HFFc6 (cell line): ENCODE data around the gene GOLGA1. TPM values are rescaled to one million over a fixed set of nuclear protein-coding genes. Genes with fewer than 3 reads are reported as not detected.

Experiments
- DNase-seq: peaks from one replicate; pipeline ENCODE4 v3.0.0-alpha.2; 2018
- H3K27ac Mint-ChIP-seq: 2 replicates; pipeline ENCODE4 v1.8.0; 2020; ENCODE audit warnings: mild to moderate bottlenecking, mixed read lengths
- H3K27me3 Mint-ChIP-seq: 2 replicates; pipeline ENCODE4 v1.8.0; 2021; ENCODE audit warnings: mild to moderate bottlenecking, moderate library complexity, mixed read lengths; ENCODE audit not compliant: insufficient read depth
- H3K36me3 Mint-ChIP-seq: 2 replicates; pipeline ENCODE4 v1.8.0; 2021; ENCODE audit warnings: low read depth, mixed read lengths
- H3K4me1 Mint-ChIP-seq: 2 replicates; pipeline ENCODE4 v1.8.0; 2020; ENCODE audit warnings: low read depth, mixed read lengths
- H3K4me3 Mint-ChIP-seq: 2 replicates; pipeline ENCODE4 v1.8.0; 2020; ENCODE audit warnings: mild to moderate bottlenecking, moderate library complexity, mixed read lengths
- H3K9me3 Mint-ChIP-seq: 2 replicates; pipeline ENCODE4 v1.8.0; 2020; ENCODE audit warnings: mild to moderate bottlenecking, mixed read lengths
- total RNA-seq, 6 experiments: library from RNA; stranded (reverse); fragmentation: NEBNext Ultra II Directional; extraction: Animal tissue kit (Norgen Biotek cat#: 25700); gene quantifications; 2 replicates in 1 of 6; 3 replicates in 5 of 6; pipeline ENCODE4 v1.2.3, GENCODE V29; 2021
- TF ChIP-seq, protein P1 (sequence below): fragments of 200-600 bp; sonication (generic); IDR thresholded peaks from 2 replicates; pipeline ENCODE4 v1.5.0; 2021; ENCODE audit warnings: antibody characterized with exemption, mild to moderate bottlenecking

Gene GOLGA1
- total RNA-seq, 6 experiments from 2014 or later = 17.4 to 23.2 (median 20.2) TPM

DNA sequence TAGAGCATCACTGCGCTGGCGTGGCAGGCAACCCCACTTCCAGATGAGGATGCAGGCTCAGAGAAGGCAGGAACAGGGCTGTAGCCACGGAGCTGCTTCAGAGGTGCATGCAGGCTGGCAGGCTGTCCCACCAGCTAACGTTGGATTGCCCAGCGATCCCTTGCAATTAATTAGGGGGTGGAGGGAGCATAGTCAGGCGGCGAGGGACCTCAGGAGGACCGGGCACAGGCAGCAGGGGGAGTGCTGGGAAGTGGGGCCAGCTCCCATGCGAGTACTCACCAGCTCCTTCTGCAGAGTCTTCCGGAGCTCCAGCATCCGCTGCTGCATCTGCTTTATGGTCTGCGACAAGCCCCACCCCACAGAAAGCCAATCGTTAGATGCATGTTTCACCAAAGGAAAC lies 58.7 kb downstream of the GOLGA1 start:
- Mint-ChIP-seq H3K4me1 (peaks cover 9% of the 10 kb centered on the region), H3K36me3 (peaks cover 25% of the 10 kb centered on the region), H3K27ac (no peak overlapping the region), H3K27me3 (no peaks in the 10 kb centered on the region; the same call in 1 of the 2 replicates), H3K9me3 (no peaks in the 10 kb centered on the region), H3K4me3 (no peak overlapping the region)
- no peak for DNase-seq
- TF ChIP-seq, protein P1, sequence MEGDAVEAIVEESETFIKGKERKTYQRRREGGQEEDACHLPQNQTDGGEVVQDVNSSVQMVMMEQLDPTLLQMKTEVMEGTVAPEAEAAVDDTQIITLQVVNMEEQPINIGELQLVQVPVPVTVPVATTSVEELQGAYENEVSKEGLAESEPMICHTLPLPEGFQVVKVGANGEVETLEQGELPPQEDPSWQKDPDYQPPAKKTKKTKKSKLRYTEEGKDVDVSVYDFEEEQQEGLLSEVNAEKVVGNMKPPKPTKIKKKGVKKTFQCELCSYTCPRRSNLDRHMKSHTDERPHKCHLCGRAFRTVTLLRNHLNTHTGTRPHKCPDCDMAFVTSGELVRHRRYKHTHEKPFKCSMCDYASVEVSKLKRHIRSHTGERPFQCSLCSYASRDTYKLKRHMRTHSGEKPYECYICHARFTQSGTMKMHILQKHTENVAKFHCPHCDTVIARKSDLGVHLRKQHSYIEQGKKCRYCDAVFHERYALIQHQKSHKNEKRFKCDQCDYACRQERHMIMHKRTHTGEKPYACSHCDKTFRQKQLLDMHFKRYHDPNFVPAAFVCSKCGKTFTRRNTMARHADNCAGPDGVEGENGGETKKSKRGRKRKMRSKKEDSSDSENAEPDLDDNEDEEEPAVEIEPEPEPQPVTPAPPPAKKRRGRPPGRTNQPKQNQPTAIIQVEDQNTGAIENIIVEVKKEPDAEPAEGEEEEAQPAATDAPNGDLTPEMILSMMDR = no peak

DNA sequence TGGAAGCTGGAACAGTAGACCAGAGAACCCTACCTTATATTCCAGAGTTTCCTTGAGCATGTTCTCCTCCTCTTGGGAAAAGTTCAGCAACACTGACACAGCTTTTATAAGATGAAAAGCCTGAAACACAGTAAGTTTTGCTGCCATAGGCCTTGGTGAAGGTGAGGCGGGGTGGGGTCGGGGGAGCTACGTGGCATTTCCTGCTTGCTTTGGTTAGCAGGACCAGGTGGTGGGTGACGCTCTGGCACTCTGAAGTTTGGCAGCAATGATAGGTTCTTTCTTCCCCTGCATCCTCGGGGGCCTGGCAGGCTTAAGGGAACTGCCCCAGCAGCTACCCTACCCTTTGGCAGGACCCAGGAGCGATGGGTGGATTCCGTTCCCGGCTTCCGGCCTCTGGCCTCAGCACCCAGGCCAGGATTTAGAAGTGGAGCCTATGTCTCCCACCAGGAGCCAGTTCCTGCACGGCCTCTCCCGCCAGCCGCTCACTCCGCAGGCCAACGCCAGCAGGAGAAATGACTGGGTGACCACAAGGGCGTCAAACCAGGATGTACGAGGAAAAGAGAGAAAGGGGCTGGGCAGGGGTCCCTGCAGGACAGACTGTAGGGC lies 59.6 kb downstream of the GOLGA1 start:
- Mint-ChIP-seq H3K27me3 (no peaks in the 10 kb centered on the region; the same call in 1 of the 2 replicates), H3K9me3 (no peaks in the 10 kb centered on the region), H3K27ac (no peak overlapping the region), H3K4me3 (no peak overlapping the region), H3K4me1 (peaks cover 9% of the 10 kb centered on the region), H3K36me3 (peaks cover 30% of the 10 kb centered on the region)
- TF ChIP-seq, protein P1 = no peak
- no peak for DNase-seq

DNA sequence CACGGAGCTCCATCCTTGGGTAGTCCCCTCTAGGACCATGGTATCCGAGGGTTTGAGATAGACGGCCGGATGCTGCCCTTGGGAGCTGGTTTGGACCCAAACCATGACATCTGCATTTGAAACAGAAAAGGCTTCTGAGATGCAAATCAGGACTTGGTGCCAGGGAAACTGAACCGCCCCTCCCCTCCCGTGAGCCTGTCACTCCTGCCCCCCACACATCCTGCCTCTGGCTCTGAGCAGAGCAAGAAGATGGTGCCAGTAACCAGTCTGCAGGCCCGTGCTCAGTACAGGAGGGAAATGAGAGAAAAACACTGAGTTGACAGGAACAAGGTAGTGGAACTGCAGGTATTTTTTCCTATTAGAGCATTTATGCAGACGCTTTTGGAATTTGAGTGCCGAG lies 60.4 kb downstream of the GOLGA1 start:
- Mint-ChIP-seq H3K4me1 (peaks cover 9% of the 10 kb centered on the region), H3K27me3 (no peaks in the 10 kb centered on the region; the same call in 1 of the 2 replicates), H3K9me3 (no peaks in the 10 kb centered on the region), H3K27ac (no peak overlapping the region), H3K36me3 (peaks cover 26% of the 10 kb centered on the region), H3K4me3 (no peak overlapping the region)
- no peak for DNase-seq
- TF ChIP-seq, protein P1 = no peak

DNA sequence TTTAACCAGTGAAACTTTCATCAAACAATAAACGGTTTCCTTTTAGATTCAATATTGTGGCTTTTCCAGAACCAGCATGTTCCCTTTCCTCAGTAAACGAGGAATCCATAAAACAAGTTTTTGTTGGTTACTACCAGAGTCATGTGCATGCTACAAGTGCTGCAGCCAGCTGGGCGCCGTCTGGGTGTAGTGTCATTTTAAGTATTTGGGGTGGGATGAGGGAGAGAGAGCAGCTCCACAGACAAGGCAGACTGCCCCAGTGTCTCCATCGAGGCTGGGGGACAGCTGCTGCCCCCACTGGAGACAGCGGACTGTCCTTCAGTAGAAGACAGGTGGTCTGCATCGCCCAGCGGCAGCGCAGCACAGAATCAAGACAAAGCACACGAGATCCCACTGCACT lies 61.7 kb downstream of the GOLGA1 start:
- Mint-ChIP-seq H3K36me3 (peaks cover 18% of the 10 kb centered on the region), H3K9me3 (no peaks in the 10 kb centered on the region), H3K4me3 (no peak overlapping the region), H3K4me1 (peaks cover 9% of the 10 kb centered on the region), H3K27ac (no peak overlapping the region), H3K27me3 (no peaks in the 10 kb centered on the region; the same call in 1 of the 2 replicates)
- TF ChIP-seq, protein P1 = no peak
- DNase-seq = no peak

DNA sequence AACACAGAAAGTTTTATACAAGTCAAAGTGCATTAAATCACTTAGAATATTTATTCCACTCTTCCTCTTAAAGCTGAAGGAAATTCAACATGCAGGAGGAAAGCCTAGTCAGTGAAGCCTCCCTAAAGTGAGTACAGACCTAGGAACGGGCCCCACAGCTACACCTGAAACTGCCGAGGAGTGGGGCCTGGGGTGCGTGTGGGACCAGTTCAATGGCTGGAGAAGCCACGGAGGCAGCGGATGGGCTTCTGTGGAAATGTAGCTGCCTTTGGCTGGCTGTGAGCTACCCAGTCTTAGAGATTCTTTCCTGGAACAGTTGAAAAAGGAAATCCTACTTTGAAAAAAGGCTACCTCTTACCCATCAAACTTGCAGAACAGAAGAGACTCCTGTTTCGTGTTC lies 62.4 kb downstream of the GOLGA1 start:
- H3K4me1 Mint-ChIP-seq = peaks cover 9% of the 10 kb centered on the region
- DNase-seq = no peak

More for the DNA sequence above, 62.4 kb downstream of the GOLGA1 start:
- TF ChIP-seq, protein P1 = no peak
- Mint-ChIP-seq H3K27me3 (no peaks in the 10 kb centered on the region; the same call in 1 of the 2 replicates), H3K4me3 (no peak overlapping the region), H3K27ac (peak overlapping the region; percentile 15), H3K9me3 (no peaks in the 10 kb centered on the region), H3K36me3 (peaks cover 17% of the 10 kb centered on the region)
